ENCODE measurements around the gene CYSTM1.

GRCh38 chr5:140251527-140251973 lies 76.6 kb downstream of the CYSTM1 start:
- TF ChIP-seq BCL6B (tag by site-specific recombination; IDR thresholded peaks at IDR 0.05) (no peak), ZBTB44 (tag by site-specific recombination; IDR thresholded peaks at IDR 0.05) (no peak), ZBTB10 (tag by site-specific recombination; IDR thresholded peaks at IDR 0.05) (no peak), CTCF (tag by site-specific recombination; IDR thresholded peaks at IDR 0.05) (no peak), ZNF341 (tag by site-specific recombination; IDR thresholded peaks at IDR 0.05; ENCODE audit: low read depth) (no peak)
